ENCODE data around the gene GRK5.

DNA sequence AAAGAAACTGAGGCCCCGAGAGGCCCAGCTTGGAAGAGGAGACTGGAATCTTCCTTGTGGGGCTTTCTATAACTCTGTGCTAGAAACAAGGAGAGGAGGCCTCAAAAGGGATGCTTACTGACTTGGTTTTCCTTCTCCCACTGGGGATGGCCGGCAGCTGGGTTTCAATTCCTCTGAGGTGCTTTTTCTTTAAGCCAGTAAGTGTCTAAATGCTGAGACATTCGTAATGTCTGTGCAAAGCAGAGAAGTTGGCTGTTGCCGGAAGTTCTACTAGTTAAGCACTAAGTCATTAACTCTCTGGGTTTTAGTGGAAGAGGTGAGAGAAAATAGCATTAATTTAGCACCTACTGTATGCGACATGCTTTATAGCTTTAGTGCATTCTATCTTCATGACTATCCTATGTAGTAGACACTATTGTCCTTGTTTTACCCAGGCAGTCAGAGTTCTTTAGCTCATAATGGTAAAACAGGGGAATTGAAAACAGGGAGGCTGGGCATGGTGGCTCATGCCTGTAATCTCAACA is 199.9 kb downstream of the GRK5 start:
- TF ChIP-seq, protein P1, sequence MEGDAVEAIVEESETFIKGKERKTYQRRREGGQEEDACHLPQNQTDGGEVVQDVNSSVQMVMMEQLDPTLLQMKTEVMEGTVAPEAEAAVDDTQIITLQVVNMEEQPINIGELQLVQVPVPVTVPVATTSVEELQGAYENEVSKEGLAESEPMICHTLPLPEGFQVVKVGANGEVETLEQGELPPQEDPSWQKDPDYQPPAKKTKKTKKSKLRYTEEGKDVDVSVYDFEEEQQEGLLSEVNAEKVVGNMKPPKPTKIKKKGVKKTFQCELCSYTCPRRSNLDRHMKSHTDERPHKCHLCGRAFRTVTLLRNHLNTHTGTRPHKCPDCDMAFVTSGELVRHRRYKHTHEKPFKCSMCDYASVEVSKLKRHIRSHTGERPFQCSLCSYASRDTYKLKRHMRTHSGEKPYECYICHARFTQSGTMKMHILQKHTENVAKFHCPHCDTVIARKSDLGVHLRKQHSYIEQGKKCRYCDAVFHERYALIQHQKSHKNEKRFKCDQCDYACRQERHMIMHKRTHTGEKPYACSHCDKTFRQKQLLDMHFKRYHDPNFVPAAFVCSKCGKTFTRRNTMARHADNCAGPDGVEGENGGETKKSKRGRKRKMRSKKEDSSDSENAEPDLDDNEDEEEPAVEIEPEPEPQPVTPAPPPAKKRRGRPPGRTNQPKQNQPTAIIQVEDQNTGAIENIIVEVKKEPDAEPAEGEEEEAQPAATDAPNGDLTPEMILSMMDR (IDR thresholded peaks at IDR 0.05; ENCODE audit: low read depth, low read length) = no peak
- no peak for TF ChIP-seq POLR2A (IDR thresholded peaks at IDR 0.05; ENCODE audit: extremely low read depth, insufficient read length)
